ENCODE measurements around the gene MS4A18.

MS4A18 gene

GRCh38 chr11:60739114-60739513 lies 14.6 kb downstream of the MS4A18 start:
- no peak for DNase-seq (ENCODE audit: extremely low read depth, low read depth)
- TF ChIP-seq CTCF (IDR thresholded peaks at IDR 0.05; ENCODE audit: low read depth, low read length): no peak

GRCh38 chr11:60740573-60740972 lies 16.1 kb downstream of the MS4A18 start:
- no peak for DNase-seq (ENCODE audit: extremely low read depth, low read depth)
- no peak for TF ChIP-seq CTCF (IDR thresholded peaks at IDR 0.05; ENCODE audit: low read depth, low read length)

- TF ChIP-seq CTCF (IDR thresholded peaks at IDR 0.05; ENCODE audit: low read depth, low read length): no peak
- no peak for DNase-seq (ENCODE audit: extremely low read depth, low read depth)
Observed at GRCh38 chr11:60741421-60741820, 16.9 kb downstream of the MS4A18 start.

- no peak for TF ChIP-seq CTCF (IDR thresholded peaks at IDR 0.05; ENCODE audit: low read depth, low read length)
- DNase-seq (ENCODE audit: extremely low read depth, low read depth): no peak
Observed at GRCh38 chr11:60743058-60743457, 18.5 kb downstream of the MS4A18 start.

GRCh38 chr11:60744114-60744513 lies 19.6 kb downstream of the MS4A18 start:
- no peak for DNase-seq (ENCODE audit: extremely low read depth, low read depth)

GRCh38 chr11:60747359-60747873 lies 22.9 kb downstream of the MS4A18 start:
- no peak for DNase-seq (ENCODE audit: extremely low read depth, low read depth)
- no peak for TF ChIP-seq CTCF (IDR thresholded peaks at IDR 0.05; ENCODE audit: low read depth, low read length)

More at GRCh38 chr11:60744114-60744513, 19.6 kb downstream of the MS4A18 start:
- TF ChIP-seq CTCF (IDR thresholded peaks at IDR 0.05; ENCODE audit: low read depth, low read length): no peak

- TF ChIP-seq CTCF (IDR thresholded peaks at IDR 0.05; ENCODE audit: low read depth, low read length): no peak
- DNase-seq (ENCODE audit: extremely low read depth, low read depth): no peak
Observed at GRCh38 chr11:60748225-60748624, 23.7 kb downstream of the MS4A18 start.
